SK-N-SH (cell line): Measurements from ENCODE around the gene MOV10L1. TPM values are rescaled to one million over a fixed set of nuclear protein-coding genes. Genes with fewer than 3 reads are reported as not detected.

Experiments used
- CTCF ChIA-PET: fragments of 300-600, 350-600 bp; formaldehyde crosslinking; extraction: SDS; loops from one replicate; lab custom pipeline; 2021; lab: Yijun Ruan, JAX
- POLR2A ChIA-PET: fragments of 350-600 bp; sonication (Branson Sonifier 250); formaldehyde crosslinking; extraction: SDS; loops from one replicate; lab custom pipeline; 2020; ENCODE audit warnings: antibody characterized with exemption, inconsistent platforms; lab: Yijun Ruan, JAX
- DNase-seq: peaks from one replicate; pipeline ENCODE4 v3.0.0; 2012
- H2AFZ ChIP-seq: fragments of 200-600 bp; sonication (generic); 2 replicates; pipeline ENCODE4 v1.8.1; 2016; ENCODE audit warnings: antibody characterized with exemption, mild to moderate bottlenecking, low read depth
- H3F3A ChIP-seq: fragments of 200-600 bp; sonication (generic); replicated peaks from 2 replicates; pipeline ENCODE3; 2016; ENCODE audit warnings: antibody characterized with exemption, mild to moderate bottlenecking; ENCODE audit not compliant: insufficient read depth
- H3K27ac ChIP-seq, 2 experiments: fragments of 200-500 bp in 1 of 2; fragments of 200-600 bp in 1 of 2; sonication (Bioruptor generic) in 1 of 2; sonication (generic), shearing (Covaris generic) in 1 of 2; 2 replicates each; pipeline versions ENCODE4 v1.5.1 to v1.6.1; 2014 to 2016; ENCODE audit warnings: low read depth in 2 of 2, inconsistent platforms in 1 of 2, low read length in 1 of 2, mild to moderate bottlenecking in 1 of 2, mixed read lengths in 1 of 2
- H3K27me3 ChIP-seq: fragments of 200-600 bp; sonication (generic), shearing (Covaris generic); 2 replicates; pipeline ENCODE4 v1.6.1; 2016; ENCODE audit warnings: mixed run types; ENCODE audit not compliant: insufficient read depth
- H3K36me3 ChIP-seq, 2 experiments: fragments of 200-500 bp in 1 of 2; fragments of 200-600 bp in 1 of 2; sonication (Bioruptor generic) in 1 of 2; sonication (generic) in 1 of 2; replicated peaks in 1 of 2; 2 replicates each; pipeline versions ENCODE3 to v1.5.1; 2014 to 2016; ENCODE audit warnings: low read length in 1 of 2, mild to moderate bottlenecking in 1 of 2; ENCODE audit not compliant: insufficient read depth in 2 of 2, control insufficient read depth in 1 of 2
- H3K4me1 ChIP-seq, 2 experiments: fragments of 200-500 bp in 1 of 2; fragments of 200-600 bp in 1 of 2; sonication (Bioruptor generic) in 1 of 2; sonication (generic), shearing (Covaris generic) in 1 of 2; 2 replicates each; pipeline versions ENCODE4 v1.5.1 to v1.6.1; 2014 to 2016; ENCODE audit warnings: low read depth in 1 of 2, low read length in 1 of 2, mixed run types in 1 of 2; ENCODE audit not compliant: insufficient read depth in 2 of 2, control insufficient read depth in 1 of 2
- H3K4me2 ChIP-seq: fragments of 200-600 bp; sonication (generic), shearing (Covaris generic); 2 replicates; pipeline ENCODE4 v1.6.1; 2017; ENCODE audit warnings: mixed run types
- H3K4me3 ChIP-seq, 2 experiments: fragments of 200-500 bp in 1 of 2; fragments of 200-600 bp in 1 of 2; sonication (Bioruptor generic) in 1 of 2; sonication (generic), shearing (Covaris generic) in 1 of 2; 2 replicates each; pipeline versions ENCODE4 v1.5.1 to v1.8.1; 2014 to 2016; ENCODE audit warnings: low read depth in 2 of 2, inconsistent platforms in 1 of 2, low read length in 1 of 2, mild to moderate bottlenecking in 1 of 2, mixed read lengths in 1 of 2, moderate library complexity in 1 of 2
- H3K79me2 ChIP-seq: fragments of 200-600 bp; sonication (generic); 2 replicates; pipeline ENCODE4 v1.8.1; 2017; ENCODE audit warnings: mild to moderate bottlenecking; ENCODE audit not compliant: insufficient read depth
- H3K9ac ChIP-seq: fragments of 200-600 bp; sonication (generic); 2 replicates; pipeline ENCODE4 v1.6.1; 2017; ENCODE audit warnings: mixed run types
- H3K9me2 ChIP-seq: fragments of 200-600 bp; sonication (generic); 2 replicates; pipeline ENCODE4 v1.6.1; 2017; ENCODE audit warnings: mixed run types
- H3K9me3 ChIP-seq: fragments of 200-600 bp; sonication (generic); 2 replicates; pipeline ENCODE4 v1.6.1; 2017; ENCODE audit warnings: mixed run types, mild to moderate bottlenecking, moderate library complexity
- H4K20me1 ChIP-seq: fragments of 200-600 bp; sonication (generic); 2 replicates; pipeline ENCODE4 v1.6.1; 2017; ENCODE audit warnings: mild to moderate bottlenecking, mixed run types; ENCODE audit not compliant: insufficient read depth
- CHD2 ChIP-seq: fragments of 150-350 bp; IDR thresholded peaks from 2 replicates; pipeline ENCODE4 v1.6.1; 2018; ENCODE audit warnings: low read length; ENCODE audit not compliant: partially characterized antibody
- ELF1 ChIP-seq: IDR thresholded peaks from 2 replicates; pipeline ENCODE4 v1.4.0; 2012
- EP300 ChIP-seq, 2 experiments: IDR thresholded peaks; 2 replicates each; pipeline versions ENCODE4 v1.4.0 to v1.6.1; 2012; ENCODE audit warnings: borderline replicate concordance in 1 of 2, low read depth in 1 of 2, low read length in 1 of 2
- FOXJ3 ChIP-seq: sonication (generic); formaldehyde crosslinking; IDR thresholded peaks from 2 replicates; pipeline ENCODE4 v1.5.1; 2020; ENCODE audit warnings: mild to moderate bottlenecking, missing genetic modification reagents
- NFIC ChIP-seq: IDR thresholded peaks from 2 replicates; pipeline ENCODE4 v1.4.0; 2012; ENCODE audit warnings: borderline replicate concordance
- PBX3 ChIP-seq: IDR thresholded peaks from 2 replicates; pipeline ENCODE4; 2012
- RCOR1 ChIP-seq: fragments of 150-350 bp; IDR thresholded peaks from 2 replicates; pipeline ENCODE4 v1.6.1; 2017; ENCODE audit warnings: antibody characterized with exemption, low read length
- REST ChIP-seq: IDR thresholded peaks from 2 replicates; pipeline ENCODE4 v1.6.1; 2012; ENCODE audit warnings: mild to moderate bottlenecking, low read depth, low read length, moderate library complexity
- TAF1 ChIP-seq: IDR thresholded peaks from 2 replicates; pipeline ENCODE4 v1.6.1; 2012; ENCODE audit warnings: low read depth, mild to moderate bottlenecking, low read length, moderate library complexity, borderline replicate concordance
- TCF12 ChIP-seq: IDR thresholded peaks from 2 replicates; pipeline ENCODE4 v1.4.0; 2012
- WGBS: methylation state at CpG from one replicate; pipeline ENCODE4 v1.1.6; 2017; ENCODE audit warnings: low lambda C conversion rate; 5-methylcytosine and 5-hydroxymethylcytosine counted together
- polyA plus RNA-seq, 3 experiments: library from polyadenylated mRNA; depleted of rRNA; stranded (reverse); fragments of >200 nt; gene quantifications; 2 replicates each; pipeline ENCODE4 v1.2.3, GENCODE V29; 2012
- TF ChIP-seq, protein P1 (sequence below): IDR thresholded peaks from 2 replicates; pipeline ENCODE4 v1.4.0; 2012; ENCODE audit warnings: low read depth, borderline replicate concordance

MOV10L1 gene
- polyA plus RNA-seq, 1 of the 3 experiments (the other 2 are of a cell fraction): 2.1 TPM

DNA sequence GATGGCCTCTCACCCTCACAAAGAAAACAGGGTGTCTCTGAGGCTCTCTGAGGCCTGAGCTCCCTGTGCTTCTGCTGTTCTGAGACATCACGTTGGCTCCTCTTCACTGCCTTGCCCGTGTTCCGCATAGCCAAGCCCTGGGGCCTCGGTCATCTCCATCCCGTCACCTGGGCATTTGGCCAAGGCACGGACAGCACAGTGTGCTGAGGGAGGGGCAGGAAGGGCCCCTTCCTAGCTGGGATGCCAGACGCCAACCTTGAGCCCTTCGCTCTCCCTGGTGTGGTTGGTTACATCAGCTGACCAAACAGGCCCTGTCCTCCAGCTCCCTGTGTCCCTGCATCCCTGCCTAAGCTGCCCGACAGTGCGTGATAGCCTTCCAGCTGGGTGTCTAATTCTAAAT, 25.9 kb downstream of the MOV10L1 start:
- Histone ChIP-seq H3K9me2 (no peaks in the 10 kb centered on the region), H3K4me1 (peaks cover 14 to 29% of the 10 kb centered on the region in 2 experiments; a peak in 3 of 4 replicates), H2AFZ (peak overlapping the region; percentile 38; the same call in 1 of the 2 replicates), H3K9me3 (no peaks in the 10 kb centered on the region), H3K27me3 (no peaks in the 10 kb centered on the region), H3K36me3 (no peaks in the 10 kb centered on the region), H3K79me2 (no peaks in the 10 kb centered on the region), H3F3A (peaks cover 7% of the 10 kb centered on the region), H3K9ac (no peak overlapping the region), H3K4me2 (peak overlapping the region; percentile 75; the same call in 1 of the 2 replicates), H3K27ac (peak overlapping the region; percentile 87; a peak in 3 of 4 replicates), H3K4me3 (no peak overlapping the region), H4K20me1 (no peaks in the 10 kb centered on the region)
- ChIA-PET POLR2A (interaction anchor here (0.7 to 1.1 kb wide), 3 partner anchors 9 to 150 kb away, joined by 3 to 4 read pairs (median 3); no protein-coding TSS in a partner anchor), CTCF (interaction anchor here (0.7 to 1.2 kb wide), 2 partner anchors 10 to 33 kb away, joined by 3 read pairs; no protein-coding TSS in a partner anchor)
- peak; percentile 83 for DNase-seq
- WGBS: 28% methylated on average over 5 of the region's 10 CpGs
- TF ChIP-seq RCOR1 (peak; percentile 54; the same call in 1 of the 2 replicates), ELF1 (no peak), PBX3 (peak; percentile 31), TAF1 (no peak), NFIC (peak; percentile 67), CHD2 (peak; percentile 32), EP300 (IDR thresholded peaks at IDR 0.05; ENCODE audit: borderline replicate concordance in 1 of 2, low read depth in 1 of 2, low read length in 1 of 2) (peak in 1 of 2 experiments; percentile 47; a peak in 1 of 4 replicates), REST (peak; percentile 4; the same call in 1 of the 2 replicates), FOXJ3 (CRISPR knock-in tag) (peak; percentile 77), TCF12 (peak; percentile 34; the same call in 1 of the 2 replicates)
- TF ChIP-seq, protein P1, sequence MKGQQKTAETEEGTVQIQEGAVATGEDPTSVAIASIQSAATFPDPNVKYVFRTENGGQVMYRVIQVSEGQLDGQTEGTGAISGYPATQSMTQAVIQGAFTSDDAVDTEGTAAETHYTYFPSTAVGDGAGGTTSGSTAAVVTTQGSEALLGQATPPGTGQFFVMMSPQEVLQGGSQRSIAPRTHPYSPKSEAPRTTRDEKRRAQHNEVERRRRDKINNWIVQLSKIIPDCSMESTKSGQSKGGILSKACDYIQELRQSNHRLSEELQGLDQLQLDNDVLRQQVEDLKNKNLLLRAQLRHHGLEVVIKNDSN: peak; percentile 47; the same call in 1 of the 2 replicates
